ENCODE data around the gene BAHCC1.

The BAHCC1 gene

GRCh38 chr17:81443269-81443668 lies 48.0 kb downstream of the BAHCC1 start:
- no peak for DNase-seq (ENCODE audit: low spot score)

- no peak for DNase-seq (ENCODE audit: low spot score)
These were observed 49.5 kb downstream of the BAHCC1 start for GRCh38 chr17:81444610-81445339.

GRCh38 chr17:81445642-81446503 lies 50.6 kb downstream of the BAHCC1 start:
- no peak for DNase-seq (ENCODE audit: low spot score)

GRCh38 chr17:81447331-81447933 lies 52.2 kb downstream of the BAHCC1 start:
- DNase-seq (ENCODE audit: low spot score): no peak

- DNase-seq (ENCODE audit: low spot score): no peak
These were observed 53.2 kb downstream of the BAHCC1 start for GRCh38 chr17:81448442-81448841.

GRCh38 chr17:81448950-81449349 lies 53.7 kb downstream of the BAHCC1 start:
- DNase-seq (ENCODE audit: low spot score): no peak

GRCh38 chr17:81449351-81449750 lies 54.1 kb downstream of the BAHCC1 start:
- no peak for DNase-seq (ENCODE audit: low spot score)

GRCh38 chr17:81451823-81452222 lies 56.6 kb downstream of the BAHCC1 start:
- DNase-seq (ENCODE audit: low spot score): no peak

- no peak for DNase-seq (ENCODE audit: low spot score)
These were observed 57.3 kb downstream of the BAHCC1 start for GRCh38 chr17:81452551-81452950.

GRCh38 chr17:81453076-81453475 lies 57.8 kb downstream of the BAHCC1 start:
- no peak for DNase-seq (ENCODE audit: low spot score)

GRCh38 chr17:81453712-81454111 lies 58.5 kb downstream of the BAHCC1 start:
- DNase-seq (ENCODE audit: low spot score): no peak

- no peak for DNase-seq (ENCODE audit: low spot score)
These were observed 59.2 kb downstream of the BAHCC1 start for GRCh38 chr17:81454473-81454872.

GRCh38 chr17:81455387-81455786 lies 60.1 kb downstream of the BAHCC1 start:
- no peak for DNase-seq (ENCODE audit: low spot score)

- no peak for DNase-seq (ENCODE audit: low spot score)
These were observed 60.8 kb downstream of the BAHCC1 start for GRCh38 chr17:81456091-81456490.

GRCh38 chr17:81456798-81457197 lies 61.5 kb downstream of the BAHCC1 start:
- no peak for DNase-seq (ENCODE audit: low spot score)

- no peak for DNase-seq (ENCODE audit: low spot score)
These were observed 62.1 kb downstream of the BAHCC1 start for GRCh38 chr17:81457401-81457800.

GRCh38 chr17:81457917-81458555 lies 62.8 kb downstream of the BAHCC1 start:
- no peak for DNase-seq (ENCODE audit: low spot score)

- DNase-seq (ENCODE audit: low spot score): no peak
These were observed 63.4 kb downstream of the BAHCC1 start for GRCh38 chr17:81458628-81459027.

GRCh38 chr17:81459224-81459623 lies 64.0 kb downstream of the BAHCC1 start:
- no peak for DNase-seq (ENCODE audit: low spot score)

GRCh38 chr17:81459864-81460263 lies 64.6 kb downstream of the BAHCC1 start:
- no peak for DNase-seq (ENCODE audit: low spot score)

GRCh38 chr17:81460856-81461460 lies 65.7 kb downstream of the BAHCC1 start:
- DNase-seq (ENCODE audit: low spot score): no peak

Data from HuH-7.5 (cell line).